Measurements from ENCODE around the gene OPCML.

OPCML gene

DNA sequence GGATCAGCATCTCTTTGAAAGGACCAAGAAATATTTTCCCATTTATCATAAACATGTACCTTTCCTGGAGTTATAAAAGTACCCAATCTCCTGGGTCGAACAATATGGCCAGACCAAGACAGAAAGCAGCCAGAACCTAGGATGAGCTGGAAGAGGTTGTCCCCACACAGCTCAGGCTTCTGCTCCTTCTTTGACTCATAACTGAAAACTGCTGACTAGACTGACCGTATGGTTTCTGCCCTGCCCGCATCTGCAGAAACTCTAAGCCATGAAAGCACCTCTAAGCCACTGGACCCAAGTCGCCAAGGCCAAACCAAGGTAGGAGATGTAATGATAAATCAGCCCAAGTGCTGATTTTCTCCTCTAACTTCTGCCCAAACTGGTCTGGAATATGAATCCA, 129.8 kb downstream of the OPCML start:
- no peaks in the 10 kb centered on the region for H3K9me3 Mint-ChIP-seq
- H3K36me3 Mint-ChIP-seq (ENCODE audit: low read depth): no peaks in the 10 kb centered on the region
- peaks cover 28% of the 10 kb centered on the region for H3K27me3 Mint-ChIP-seq (ENCODE audit: low read depth, poor library complexity)
- H3K4me1 Mint-ChIP-seq: peaks cover 14% of the 10 kb centered on the region
- no peak overlapping the region for H3K27ac Mint-ChIP-seq
- TF ChIP-seq, protein P1, sequence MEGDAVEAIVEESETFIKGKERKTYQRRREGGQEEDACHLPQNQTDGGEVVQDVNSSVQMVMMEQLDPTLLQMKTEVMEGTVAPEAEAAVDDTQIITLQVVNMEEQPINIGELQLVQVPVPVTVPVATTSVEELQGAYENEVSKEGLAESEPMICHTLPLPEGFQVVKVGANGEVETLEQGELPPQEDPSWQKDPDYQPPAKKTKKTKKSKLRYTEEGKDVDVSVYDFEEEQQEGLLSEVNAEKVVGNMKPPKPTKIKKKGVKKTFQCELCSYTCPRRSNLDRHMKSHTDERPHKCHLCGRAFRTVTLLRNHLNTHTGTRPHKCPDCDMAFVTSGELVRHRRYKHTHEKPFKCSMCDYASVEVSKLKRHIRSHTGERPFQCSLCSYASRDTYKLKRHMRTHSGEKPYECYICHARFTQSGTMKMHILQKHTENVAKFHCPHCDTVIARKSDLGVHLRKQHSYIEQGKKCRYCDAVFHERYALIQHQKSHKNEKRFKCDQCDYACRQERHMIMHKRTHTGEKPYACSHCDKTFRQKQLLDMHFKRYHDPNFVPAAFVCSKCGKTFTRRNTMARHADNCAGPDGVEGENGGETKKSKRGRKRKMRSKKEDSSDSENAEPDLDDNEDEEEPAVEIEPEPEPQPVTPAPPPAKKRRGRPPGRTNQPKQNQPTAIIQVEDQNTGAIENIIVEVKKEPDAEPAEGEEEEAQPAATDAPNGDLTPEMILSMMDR (IDR thresholded peaks at IDR 0.05): no peak
- no peak overlapping the region for H3K4me3 Mint-ChIP-seq
- DNase-seq: no peak

DNA sequence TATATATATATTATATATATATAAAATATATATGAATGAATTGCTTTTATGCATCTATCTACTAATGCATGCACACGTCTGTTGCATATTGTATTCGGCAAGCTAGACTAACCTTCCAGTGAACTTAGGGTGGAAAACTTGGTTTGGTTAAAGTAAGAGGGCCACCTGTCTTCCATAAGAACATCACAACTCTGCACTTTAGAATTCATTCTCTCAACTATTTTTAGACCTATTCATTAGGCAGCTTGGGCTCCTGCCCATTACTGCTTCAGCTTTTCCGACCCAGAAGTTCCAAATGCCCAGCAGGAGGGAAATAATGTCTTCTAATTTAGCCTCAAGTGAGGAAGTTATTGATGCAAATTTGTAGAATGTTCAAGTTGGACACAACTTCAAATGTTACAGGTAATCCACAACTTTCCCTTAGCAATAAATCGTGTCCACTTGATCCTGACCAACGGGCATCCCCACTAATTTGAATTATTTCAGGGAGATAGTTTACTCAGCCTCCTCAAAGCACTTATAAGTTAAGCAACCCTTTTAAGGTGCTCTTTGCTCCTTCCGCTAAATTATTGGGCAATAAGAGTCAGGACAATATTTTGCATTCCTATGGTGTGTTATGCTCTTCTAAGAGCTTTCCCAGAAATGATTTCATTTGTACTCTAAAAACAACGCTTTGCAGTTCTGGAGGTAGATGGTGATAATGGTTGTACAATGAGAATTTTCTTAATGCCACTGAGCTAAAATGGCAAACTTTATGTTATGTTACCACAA, 132.3 kb downstream of the OPCML start:
- peaks cover 19% of the 10 kb centered on the region for H3K27me3 Mint-ChIP-seq (ENCODE audit: low read depth, poor library complexity)

DNA sequence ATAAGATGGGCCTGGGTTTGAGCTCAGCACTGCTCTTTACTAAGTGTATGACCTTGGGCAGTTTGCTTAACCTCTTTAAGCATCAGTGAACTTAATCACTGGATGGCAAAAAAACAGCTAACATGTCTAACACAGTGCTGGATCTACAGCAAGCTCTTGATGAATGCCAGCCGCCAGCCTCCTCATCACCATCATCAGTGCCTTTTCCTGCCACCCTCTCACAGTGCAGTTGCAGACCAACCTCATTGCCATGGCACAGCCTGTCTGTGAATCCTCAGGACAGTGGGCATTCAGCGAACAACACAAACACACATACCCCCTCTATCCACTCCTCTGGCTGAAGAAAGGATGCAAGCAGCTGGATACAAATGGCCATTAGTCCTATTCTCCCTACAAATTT, 133.0 kb downstream of the OPCML start:
- no peaks in the 10 kb centered on the region for H3K9me3 Mint-ChIP-seq
- H3K27me3 Mint-ChIP-seq (ENCODE audit: low read depth, poor library complexity): peaks cover 13% of the 10 kb centered on the region
- H3K27ac Mint-ChIP-seq: no peak overlapping the region
- H3K36me3 Mint-ChIP-seq (ENCODE audit: low read depth): no peaks in the 10 kb centered on the region
- peaks cover 14% of the 10 kb centered on the region for H3K4me1 Mint-ChIP-seq
- TF ChIP-seq, protein P1 (IDR thresholded peaks at IDR 0.05): no peak
- H3K4me3 Mint-ChIP-seq: no peak overlapping the region
- no peak for DNase-seq

More for the DNA sequence above, 132.3 kb downstream of the OPCML start:
- Mint-ChIP-seq H3K4me3 (no peak overlapping the region), H3K9me3 (no peaks in the 10 kb centered on the region), H3K27ac (no peak overlapping the region), H3K36me3 (ENCODE audit: low read depth) (no peaks in the 10 kb centered on the region), H3K4me1 (peaks cover 14% of the 10 kb centered on the region)
- DNase-seq: no peak
- TF ChIP-seq, protein P1 (IDR thresholded peaks at IDR 0.05): no peak

DNA sequence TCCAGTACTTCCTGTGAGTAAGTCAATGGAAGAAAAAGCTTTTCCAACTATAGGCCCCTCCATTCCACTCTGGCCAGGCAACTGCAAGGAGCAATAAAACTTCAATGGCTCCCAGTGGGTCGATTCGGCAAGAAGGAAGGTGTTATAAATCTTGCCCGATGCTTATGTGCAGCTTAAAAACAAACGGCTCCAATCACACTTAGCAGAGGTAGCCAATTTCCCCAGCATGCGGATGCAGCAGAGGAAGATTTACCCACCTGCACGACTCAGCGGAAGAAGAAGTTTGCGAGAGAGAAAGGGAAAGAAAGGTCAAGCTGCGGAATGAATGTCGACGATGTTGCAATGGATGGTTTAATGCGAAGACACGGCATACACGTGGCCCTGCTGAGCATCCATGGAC, 141.5 kb downstream of the OPCML start:
- Mint-ChIP-seq H3K4me3 (no peak overlapping the region), H3K27me3 (ENCODE audit: low read depth, poor library complexity) (peaks cover 8% of the 10 kb centered on the region), H3K4me1 (peaks cover 23% of the 10 kb centered on the region), H3K27ac (no peak overlapping the region), H3K9me3 (no peaks in the 10 kb centered on the region), H3K36me3 (ENCODE audit: low read depth) (no peaks in the 10 kb centered on the region)
- TF ChIP-seq, protein P1 (IDR thresholded peaks at IDR 0.05): no peak
- DNase-seq: no peak

DNA sequence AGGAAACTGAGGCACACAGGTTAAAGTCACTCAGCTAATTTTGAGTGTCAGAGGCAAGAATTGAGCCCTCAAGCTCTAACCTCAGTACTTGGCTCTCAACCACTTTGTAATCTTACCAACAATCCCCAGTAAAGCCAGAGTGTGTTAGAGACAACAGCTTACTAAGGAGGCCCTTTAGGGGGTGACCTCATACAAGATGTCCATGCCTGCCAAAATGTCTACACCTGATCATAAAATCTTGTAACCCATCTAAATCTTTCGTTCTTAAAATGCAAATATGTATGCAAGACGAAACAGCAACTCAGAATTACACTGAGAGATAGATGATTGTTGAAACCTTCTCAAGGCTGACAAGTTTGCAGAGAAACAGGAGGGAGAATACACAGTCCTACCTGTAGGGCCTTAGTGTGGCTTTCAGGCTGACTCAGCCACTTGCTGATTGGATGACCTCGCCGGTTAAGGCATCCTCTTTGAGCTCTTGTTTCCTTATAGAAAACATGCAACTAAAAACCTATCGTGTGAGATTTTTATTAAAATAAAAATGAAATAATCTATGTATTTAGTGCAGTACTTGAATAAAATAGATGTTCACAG, 143.2 kb downstream of the OPCML start:
- TF ChIP-seq, protein P1 (IDR thresholded peaks at IDR 0.05): no peak
- Mint-ChIP-seq H3K9me3 (no peaks in the 10 kb centered on the region), H3K36me3 (ENCODE audit: low read depth) (no peaks in the 10 kb centered on the region), H3K4me3 (no peak overlapping the region), H3K4me1 (peaks cover 33% of the 10 kb centered on the region), H3K27ac (no peak overlapping the region), H3K27me3 (ENCODE audit: low read depth, poor library complexity) (peaks cover 8% of the 10 kb centered on the region)
- no peak for DNase-seq

DNA sequence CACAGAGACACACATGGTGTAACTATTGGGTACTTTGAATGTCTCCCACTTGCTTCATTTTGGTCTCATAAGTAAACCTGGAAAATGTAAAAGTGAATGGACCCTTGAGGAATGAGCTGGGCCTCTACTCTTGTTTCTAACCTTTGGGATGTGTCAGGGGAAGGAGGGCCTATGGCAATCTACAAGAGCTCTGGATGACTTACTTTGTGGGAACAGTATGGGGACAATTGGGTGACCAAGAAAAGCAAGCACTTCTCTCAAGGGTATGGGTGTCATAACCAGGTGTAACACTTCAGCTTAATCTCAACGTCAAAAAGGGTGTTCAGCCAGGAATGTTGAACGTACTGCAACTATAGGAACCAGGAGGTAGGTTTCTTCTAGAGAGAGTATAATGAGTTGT, 144.0 kb downstream of the OPCML start:
- peaks cover 40% of the 10 kb centered on the region for H3K4me1 Mint-ChIP-seq
- peaks cover 4% of the 10 kb centered on the region for H3K27me3 Mint-ChIP-seq (ENCODE audit: low read depth, poor library complexity)
- no peak overlapping the region for H3K27ac Mint-ChIP-seq
- no peak for DNase-seq
- no peak overlapping the region for H3K4me3 Mint-ChIP-seq
- TF ChIP-seq, protein P1 (IDR thresholded peaks at IDR 0.05): no peak
- no peaks in the 10 kb centered on the region for H3K36me3 Mint-ChIP-seq (ENCODE audit: low read depth)
- H3K9me3 Mint-ChIP-seq: no peaks in the 10 kb centered on the region

All from nephron progenitor cell (in vitro differentiated cells).